NK-92 (cell line): Measurements from ENCODE around the gene LHX5.

ENCODE experiments used
- DNase-seq: peaks from one replicate; lab custom pipeline; 2025; ENCODE audit not compliant: unreplicated experiment; lab: John Stamatoyannopoulos, UW

The LHX5 gene

GRCh38 chr12:113440947-113441782 lies 30.5 kb downstream of the LHX5 start:
- no peak for DNase-seq

GRCh38 chr12:113440336-113440735 lies 31.3 kb downstream of the LHX5 start:
- no peak for DNase-seq

GRCh38 chr12:113439606-113440030 lies 32.1 kb downstream of the LHX5 start:
- DNase-seq, result no peak

GRCh38 chr12:113439301-113439597 lies 32.4 kb downstream of the LHX5 start:
- DNase-seq, result no peak

GRCh38 chr12:113438523-113439300 lies 33.0 kb downstream of the LHX5 start:
- DNase-seq, result no peak

GRCh38 chr12:113437729-113438100 lies 34.0 kb downstream of the LHX5 start:
- no peak for DNase-seq

- DNase-seq, result no peak
Observed at GRCh38 chr12:113436993-113437728, 34.5 kb downstream of the LHX5 start.

- DNase-seq, result no peak
Observed at GRCh38 chr12:113436586-113436985, 35.1 kb downstream of the LHX5 start.

GRCh38 chr12:113435367-113435766 lies 36.3 kb downstream of the LHX5 start:
- DNase-seq, result no peak

- DNase-seq, result no peak
Observed at GRCh38 chr12:113432986-113433385, 38.7 kb downstream of the LHX5 start.

- DNase-seq, result no peak
Observed at GRCh38 chr12:113428482-113428881, 43.2 kb downstream of the LHX5 start.

- no peak for DNase-seq
Observed at GRCh38 chr12:113427882-113428281, 43.8 kb downstream of the LHX5 start.

GRCh38 chr12:113425960-113426453 lies 45.7 kb downstream of the LHX5 start:
- DNase-seq, result no peak

GRCh38 chr12:113424915-113425823 lies 46.5 kb downstream of the LHX5 start:
- no peak for DNase-seq

GRCh38 chr12:113424456-113424855 lies 47.2 kb downstream of the LHX5 start:
- DNase-seq, result no peak

GRCh38 chr12:113422886-113423669 lies 48.6 kb downstream of the LHX5 start:
- no peak for DNase-seq

- DNase-seq, result no peak
Observed at GRCh38 chr12:113422030-113422885, 49.4 kb downstream of the LHX5 start, which contains the start of gene SDSL. SDSL (plus strand) TSS chr12:113422380; CDS start chr12:113427983, 5,603 bp downstream.

GRCh38 chr12:113420996-113421595 lies 50.6 kb downstream of the LHX5 start:
- DNase-seq, result no peak
